Measurements from ENCODE around the gene MN1.

DNA sequence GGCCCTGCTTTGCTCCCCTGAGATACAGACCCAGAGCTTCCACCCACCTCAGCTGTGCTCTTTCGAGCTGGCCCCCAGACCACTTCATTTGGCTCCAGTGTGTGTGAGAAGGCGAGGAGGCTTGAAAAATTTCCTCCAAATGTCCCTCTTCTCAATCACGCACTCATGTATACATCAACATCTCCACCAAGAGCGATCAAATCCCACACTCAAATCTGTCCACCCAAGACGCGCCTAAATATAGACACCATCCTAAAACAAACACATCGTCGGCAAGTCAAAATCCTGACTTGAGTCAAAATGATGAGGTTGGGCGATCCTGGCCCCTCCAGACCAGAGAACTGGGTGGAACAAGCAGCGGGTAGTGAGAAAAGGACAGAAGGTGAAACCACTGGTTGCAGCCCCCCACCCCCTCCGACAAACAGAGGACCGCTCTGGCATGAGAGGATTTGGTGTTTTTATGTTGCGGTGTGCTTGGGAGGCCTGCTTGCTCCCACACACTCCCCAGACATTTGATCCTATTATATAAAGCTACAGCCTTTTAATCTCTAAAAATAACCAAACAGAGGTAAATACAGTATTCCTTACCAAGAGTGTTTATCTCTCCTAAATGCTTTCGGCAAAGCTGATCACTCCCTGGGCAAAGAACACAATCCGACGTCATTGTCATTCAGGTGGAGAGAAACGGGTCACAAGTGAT, 10.2 kb downstream of the MN1 start:
- TF ChIP-seq, protein P1, sequence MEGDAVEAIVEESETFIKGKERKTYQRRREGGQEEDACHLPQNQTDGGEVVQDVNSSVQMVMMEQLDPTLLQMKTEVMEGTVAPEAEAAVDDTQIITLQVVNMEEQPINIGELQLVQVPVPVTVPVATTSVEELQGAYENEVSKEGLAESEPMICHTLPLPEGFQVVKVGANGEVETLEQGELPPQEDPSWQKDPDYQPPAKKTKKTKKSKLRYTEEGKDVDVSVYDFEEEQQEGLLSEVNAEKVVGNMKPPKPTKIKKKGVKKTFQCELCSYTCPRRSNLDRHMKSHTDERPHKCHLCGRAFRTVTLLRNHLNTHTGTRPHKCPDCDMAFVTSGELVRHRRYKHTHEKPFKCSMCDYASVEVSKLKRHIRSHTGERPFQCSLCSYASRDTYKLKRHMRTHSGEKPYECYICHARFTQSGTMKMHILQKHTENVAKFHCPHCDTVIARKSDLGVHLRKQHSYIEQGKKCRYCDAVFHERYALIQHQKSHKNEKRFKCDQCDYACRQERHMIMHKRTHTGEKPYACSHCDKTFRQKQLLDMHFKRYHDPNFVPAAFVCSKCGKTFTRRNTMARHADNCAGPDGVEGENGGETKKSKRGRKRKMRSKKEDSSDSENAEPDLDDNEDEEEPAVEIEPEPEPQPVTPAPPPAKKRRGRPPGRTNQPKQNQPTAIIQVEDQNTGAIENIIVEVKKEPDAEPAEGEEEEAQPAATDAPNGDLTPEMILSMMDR (conservative IDR thresholded peaks at IDR 0.05) = no peak
- no peak for TF ChIP-seq EZH2 (IDR thresholded peaks at IDR 0.05; ENCODE audit: low read depth)

All from PC-9 (cell line).